DND-41 (cell line): ENCODE results near the gene SSTR3.

Experiments used
- EZH2 ChIP-seq: IDR thresholded peaks from 3 replicates; pipeline ENCODE4 v1.6.1; 2012; ENCODE audit warnings: borderline replicate concordance, low read depth, mild to moderate bottlenecking, moderate library complexity, low read length, inconsistent platforms; ENCODE audit not compliant: severe bottlenecking
- TF ChIP-seq, protein P1 (sequence below): IDR thresholded peaks from 2 replicates; pipeline ENCODE4 v1.5.1; 2012; ENCODE audit warnings: borderline replicate concordance, low read length, moderate library complexity, mild to moderate bottlenecking; ENCODE audit not compliant: poor library complexity, severe bottlenecking; ENCODE audit errors: extremely low read depth

- TF ChIP-seq, protein P1, sequence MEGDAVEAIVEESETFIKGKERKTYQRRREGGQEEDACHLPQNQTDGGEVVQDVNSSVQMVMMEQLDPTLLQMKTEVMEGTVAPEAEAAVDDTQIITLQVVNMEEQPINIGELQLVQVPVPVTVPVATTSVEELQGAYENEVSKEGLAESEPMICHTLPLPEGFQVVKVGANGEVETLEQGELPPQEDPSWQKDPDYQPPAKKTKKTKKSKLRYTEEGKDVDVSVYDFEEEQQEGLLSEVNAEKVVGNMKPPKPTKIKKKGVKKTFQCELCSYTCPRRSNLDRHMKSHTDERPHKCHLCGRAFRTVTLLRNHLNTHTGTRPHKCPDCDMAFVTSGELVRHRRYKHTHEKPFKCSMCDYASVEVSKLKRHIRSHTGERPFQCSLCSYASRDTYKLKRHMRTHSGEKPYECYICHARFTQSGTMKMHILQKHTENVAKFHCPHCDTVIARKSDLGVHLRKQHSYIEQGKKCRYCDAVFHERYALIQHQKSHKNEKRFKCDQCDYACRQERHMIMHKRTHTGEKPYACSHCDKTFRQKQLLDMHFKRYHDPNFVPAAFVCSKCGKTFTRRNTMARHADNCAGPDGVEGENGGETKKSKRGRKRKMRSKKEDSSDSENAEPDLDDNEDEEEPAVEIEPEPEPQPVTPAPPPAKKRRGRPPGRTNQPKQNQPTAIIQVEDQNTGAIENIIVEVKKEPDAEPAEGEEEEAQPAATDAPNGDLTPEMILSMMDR, result no peak
- no peak for TF ChIP-seq EZH2
Measured at GRCh38 chr22:37206118-37206840, 6.0 kb downstream of the SSTR3 start.
